IPS DF 6.9 (cell line): ENCODE results near the gene KIF25.

Experiments used
- DNase-seq: peaks from one replicate; pipeline ENCODE4 v3.0.0-alpha.2; 2013; ENCODE audit warnings: low read depth, low spot score
- H3K27ac ChIP-seq: one replicate; pipeline ENCODE4 v1.5.1; 2013; ENCODE audit warnings: low read length, control low read depth
- H3K27me3 ChIP-seq: 2 replicates; pipeline ENCODE4 v1.6.1; 2013; ENCODE audit warnings: mild to moderate bottlenecking, low read length; ENCODE audit not compliant: control insufficient read depth, insufficient read depth
- H3K36me3 ChIP-seq: 2 replicates; pipeline ENCODE4 v1.6.1; 2013; ENCODE audit warnings: low read length; ENCODE audit not compliant: control insufficient read depth, insufficient read depth
- H3K4me1 ChIP-seq: 2 replicates; pipeline ENCODE4 v1.6.1; 2013; ENCODE audit warnings: low read length; ENCODE audit not compliant: control insufficient read depth, insufficient read depth
- H3K4me3 ChIP-seq: 2 replicates; pipeline ENCODE4 v1.5.1; 2013; ENCODE audit warnings: mild to moderate bottlenecking, low read length
- H3K9me3 ChIP-seq: 2 replicates; pipeline ENCODE4 v1.6.1; 2013; ENCODE audit warnings: low read length, inconsistent platforms; ENCODE audit not compliant: control insufficient read depth, insufficient read depth
- WGBS: extraction: QIAGEN DNeasy Blood & Tissue Kit; methylation state at CpG from one replicate; pipeline ENCODE4 v1.1.7; 2013; ENCODE audit warnings: mixed read lengths, missing lambda C conversion rate; ENCODE audit not compliant: insufficient read length, insufficient coverage; 5-methylcytosine and 5-hydroxymethylcytosine counted together

The KIF25 gene

GRCh38 chr6:168049706-168050224, 52.3 kb downstream of the KIF25 start:
- Histone ChIP-seq H3K4me3 (no peak overlapping the region), H3K36me3 (no peaks in the 10 kb centered on the region), H3K27me3 (no peaks in the 10 kb centered on the region), H3K9me3 (no peaks in the 10 kb centered on the region), H3K27ac (no peak overlapping the region), H3K4me1 (no peaks in the 10 kb centered on the region; the same call in 1 of the 2 replicates)
- WGBS: no CpG with 5 or more reads among the region's 21 CpGs
- no peak for DNase-seq

GRCh38 chr6:168050225-168050880, 52.9 kb downstream of the KIF25 start:
- H3K27me3 ChIP-seq: no peaks in the 10 kb centered on the region
- no peaks in the 10 kb centered on the region for H3K9me3 ChIP-seq
- H3K36me3 ChIP-seq: no peaks in the 10 kb centered on the region
- H3K4me1 ChIP-seq: no peaks in the 10 kb centered on the region; the same call in 1 of the 2 replicates
- no peak overlapping the region for H3K4me3 ChIP-seq
- no CpG with 5 or more reads among the region's 27 CpGs for whole genome bisulfite sequencing
- DNase-seq: no peak
- no peak overlapping the region for H3K27ac ChIP-seq

GRCh38 chr6:168050881-168051586, 53.6 kb downstream of the KIF25 start:
- DNase-seq: no peak
- no CpG with 5 or more reads among the region's 23 CpGs for WGBS
- H3K9me3 ChIP-seq: no peaks in the 10 kb centered on the region
- no peak overlapping the region for H3K27ac ChIP-seq
- no peaks in the 10 kb centered on the region; the same call in 1 of the 2 replicates for H3K4me1 ChIP-seq
- H3K27me3 ChIP-seq: no peaks in the 10 kb centered on the region
- no peaks in the 10 kb centered on the region for H3K36me3 ChIP-seq
- H3K4me3 ChIP-seq: no peak overlapping the region

- Histone ChIP-seq H3K27ac (no peak overlapping the region), H3K36me3 (no peaks in the 10 kb centered on the region), H3K27me3 (no peaks in the 10 kb centered on the region), H3K4me1 (no peaks in the 10 kb centered on the region; the same call in 1 of the 2 replicates), H3K9me3 (no peaks in the 10 kb centered on the region), H3K4me3 (no peak overlapping the region)
- DNase-seq: no peak
- WGBS: no CpG with 5 or more reads among the region's 9 CpGs
Observed at GRCh38 chr6:168051648-168052047, 54.2 kb downstream of the KIF25 start.

GRCh38 chr6:168052291-168052891, 54.9 kb downstream of the KIF25 start:
- Histone ChIP-seq H3K4me3 (no peak overlapping the region), H3K36me3 (no peaks in the 10 kb centered on the region), H3K27ac (no peak overlapping the region), H3K27me3 (no peaks in the 10 kb centered on the region), H3K4me1 (no peaks in the 10 kb centered on the region; the same call in 1 of the 2 replicates), H3K9me3 (no peaks in the 10 kb centered on the region)
- DNase-seq: no peak
- WGBS: no CpG with 5 or more reads among the region's 26 CpGs

- H3K4me1 ChIP-seq: no peaks in the 10 kb centered on the region; the same call in 1 of the 2 replicates
- H3K27ac ChIP-seq: no peak overlapping the region
- H3K4me3 ChIP-seq: no peak overlapping the region
- H3K36me3 ChIP-seq: no peaks in the 10 kb centered on the region
- no peaks in the 10 kb centered on the region for H3K27me3 ChIP-seq
- WGBS: no CpG with 5 or more reads among the region's 38 CpGs
- DNase-seq: no peak
- no peaks in the 10 kb centered on the region for H3K9me3 ChIP-seq
Observed at GRCh38 chr6:168053086-168053956, 55.9 kb downstream of the KIF25 start.

- WGBS: no CpG with 5 or more reads among the region's 14 CpGs
- no peak for DNase-seq
- H3K4me3 ChIP-seq: no peak overlapping the region
- no peaks in the 10 kb centered on the region for H3K27me3 ChIP-seq
- no peaks in the 10 kb centered on the region for H3K9me3 ChIP-seq
- H3K27ac ChIP-seq: no peak overlapping the region
- no peaks in the 10 kb centered on the region; the same call in 1 of the 2 replicates for H3K4me1 ChIP-seq
- H3K36me3 ChIP-seq: no peaks in the 10 kb centered on the region
Observed at GRCh38 chr6:168053957-168054471, 56.5 kb downstream of the KIF25 start.

GRCh38 chr6:168054765-168055560, 57.5 kb downstream of the KIF25 start:
- Histone ChIP-seq H3K27me3 (no peaks in the 10 kb centered on the region), H3K9me3 (no peaks in the 10 kb centered on the region), H3K4me1 (no peaks in the 10 kb centered on the region; the same call in 1 of the 2 replicates), H3K36me3 (no peaks in the 10 kb centered on the region), H3K27ac (no peak overlapping the region), H3K4me3 (no peak overlapping the region)
- no CpG with 5 or more reads among the region's 18 CpGs for WGBS
- no peak for DNase-seq

GRCh38 chr6:168055696-168056489, 58.4 kb downstream of the KIF25 start:
- no peaks in the 10 kb centered on the region for H3K9me3 ChIP-seq
- no peaks in the 10 kb centered on the region for H3K27me3 ChIP-seq
- DNase-seq: no peak
- no peak overlapping the region for H3K27ac ChIP-seq
- no peak overlapping the region for H3K4me3 ChIP-seq
- no CpG with 5 or more reads among the region's 22 CpGs for WGBS
- no peaks in the 10 kb centered on the region; the same call in 1 of the 2 replicates for H3K4me1 ChIP-seq
- no peaks in the 10 kb centered on the region for H3K36me3 ChIP-seq
